ENCODE results near the gene RAB17.

RAB17 gene

GRCh38 chr2:237636578-237636977, 46.0 kb upstream of the RAB17 start:
- Histone ChIP-seq H3K9me3 (no peaks in the 10 kb centered on the region), H3K27me3 (peaks cover 68% of the 10 kb centered on the region), H3K4me3 (ENCODE audit: low read depth in 1 of 2, low read length in 1 of 2) (no peak overlapping the region), H3K36me3 (no peaks in the 10 kb centered on the region), H3K4me1 (ENCODE audit: control insufficient read depth in 1 of 2, insufficient read depth in 1 of 2, low read depth in 1 of 2, low read length in 1 of 2) (peaks cover 0 to 4% of the 10 kb centered on the region in 2 experiments), H3K27ac (no peak overlapping the region)
- TF ChIP-seq CTCF (IDR thresholded peaks at IDR 0.05) = no peak

GRCh38 chr2:237633061-237633561, 42.6 kb upstream of the RAB17 start:
- TF ChIP-seq CTCF (IDR thresholded peaks at IDR 0.05) = no peak
- Histone ChIP-seq H3K9me3 (no peaks in the 10 kb centered on the region), H3K27ac (no peak overlapping the region), H3K27me3 (peaks cover 79% of the 10 kb centered on the region), H3K4me1 (ENCODE audit: control insufficient read depth in 1 of 2, insufficient read depth in 1 of 2, low read depth in 1 of 2, low read length in 1 of 2) (peaks cover 1 to 6% of the 10 kb centered on the region in 2 experiments), H3K4me3 (ENCODE audit: low read depth in 1 of 2, low read length in 1 of 2) (no peak overlapping the region), H3K36me3 (no peaks in the 10 kb centered on the region)

GRCh38 chr2:237631801-237632585, 41.5 kb upstream of the RAB17 start:
- Histone ChIP-seq H3K27ac (no peak overlapping the region), H3K4me3 (ENCODE audit: low read depth in 1 of 2, low read length in 1 of 2) (no peak overlapping the region), H3K36me3 (no peaks in the 10 kb centered on the region), H3K4me1 (ENCODE audit: control insufficient read depth in 1 of 2, insufficient read depth in 1 of 2, low read depth in 1 of 2, low read length in 1 of 2) (peaks cover 4 to 12% of the 10 kb centered on the region in 2 experiments), H3K9me3 (no peaks in the 10 kb centered on the region), H3K27me3 (peaks cover 79% of the 10 kb centered on the region)
- TF ChIP-seq CTCF (IDR thresholded peaks at IDR 0.05) = no peak

GRCh38 chr2:237631007-237631785, 40.7 kb upstream of the RAB17 start:
- Histone ChIP-seq H3K27me3 (peaks cover 86% of the 10 kb centered on the region), H3K36me3 (no peaks in the 10 kb centered on the region), H3K9me3 (no peaks in the 10 kb centered on the region), H3K27ac (no peak overlapping the region), H3K4me1 (ENCODE audit: control insufficient read depth in 1 of 2, insufficient read depth in 1 of 2, low read depth in 1 of 2, low read length in 1 of 2) (peaks cover 4 to 9% of the 10 kb centered on the region in 2 experiments), H3K4me3 (ENCODE audit: low read depth in 1 of 2, low read length in 1 of 2) (no peak overlapping the region)
- TF ChIP-seq CTCF (IDR thresholded peaks at IDR 0.05) = no peak

- Histone ChIP-seq H3K27ac (no peak overlapping the region), H3K4me1 (ENCODE audit: control insufficient read depth in 1 of 2, insufficient read depth in 1 of 2, low read depth in 1 of 2, low read length in 1 of 2) (peaks cover 12 to 16% of the 10 kb centered on the region in 2 experiments), H3K4me3 (ENCODE audit: low read depth in 1 of 2, low read length in 1 of 2) (no peak overlapping the region), H3K9me3 (no peaks in the 10 kb centered on the region), H3K27me3 (peaks cover 94% of the 10 kb centered on the region), H3K36me3 (no peaks in the 10 kb centered on the region)
- no peak for TF ChIP-seq CTCF (IDR thresholded peaks at IDR 0.05)
Observed at GRCh38 chr2:237630216-237631000, 39.9 kb upstream of the RAB17 start.
